ENCODE measurements around the gene B3GNT7. TPM values are rescaled to one million over a fixed set of nuclear protein-coding genes. Genes with fewer than 3 reads are reported as not detected.

B3GNT7 gene
- total RNA-seq, 1 experiment from 2014 or later = 0.14 TPM

Other genes with a start within 250 kb of the B3GNT7 start
- 165 and 166 TPM in 2 replicates for gene ARMC9, start 197.1 kb upstream of the B3GNT7 start, total RNA-seq (2014; rRNA removed; shearing (Covaris generic))
- 159 and 386 TPM in 2 replicates for gene NCL, start 68.8 kb downstream of the B3GNT7 start, total RNA-seq (2014; rRNA removed; shearing (Covaris generic))
- not detected in 2 replicates for gene NMUR1, start 134.7 kb downstream of the B3GNT7 start, total RNA-seq (2014; rRNA removed; shearing (Covaris generic))
- not detected in 2 replicates for gene TEX44, start 197.2 kb downstream of the B3GNT7 start, total RNA-seq (2014; rRNA removed; shearing (Covaris generic))